Astrocyte (in vitro differentiated cells and primary cell): ENCODE results near the gene HDGFL3.

Source experiments
- EZH2 ChIP-seq: IDR thresholded peaks from 2 replicates; pipeline ENCODE4 v1.6.1; 2012; ENCODE audit warnings: mild to moderate bottlenecking, low read length, inconsistent platforms; ENCODE audit not compliant: insufficient read depth
- TF ChIP-seq, protein P1 (sequence below): IDR thresholded peaks from 2 replicates; pipeline ENCODE4 v1.5.1; 2011; ENCODE audit warnings: low read depth, mild to moderate bottlenecking, inconsistent platforms, low read length, moderate library complexity; ENCODE audit not compliant: insufficient read depth

DNA sequence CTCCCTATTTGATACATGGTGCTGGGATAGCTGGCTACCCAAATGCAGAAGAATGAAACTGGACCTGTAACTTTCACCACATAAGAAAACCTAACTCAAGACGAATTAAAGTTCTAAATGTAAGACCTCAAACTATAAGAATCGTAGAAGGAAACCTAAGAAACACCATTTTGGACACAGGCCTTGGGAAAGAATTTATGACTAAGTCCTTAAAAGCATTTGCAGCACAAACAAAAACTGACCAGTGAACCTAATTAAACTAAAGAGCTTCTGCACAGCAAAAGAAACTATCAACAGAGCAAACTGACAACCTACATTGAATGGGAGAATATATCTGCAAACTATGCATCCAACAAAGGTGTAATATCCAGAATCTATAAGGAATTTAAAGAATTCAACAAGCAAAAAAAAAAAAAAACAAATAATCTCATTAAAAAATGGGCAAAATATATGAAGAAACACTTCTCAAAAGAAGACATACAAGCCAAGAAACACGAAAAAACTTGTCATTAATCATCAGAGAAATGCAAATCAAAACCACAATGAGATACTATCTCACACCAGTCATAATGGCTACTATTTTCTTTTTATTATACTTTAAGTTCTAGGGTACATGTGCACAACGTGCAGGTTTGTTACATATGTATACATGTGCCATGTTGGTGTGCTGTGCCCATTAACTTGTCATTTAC is 37.0 kb downstream of the HDGFL3 start:
- TF ChIP-seq, protein P1, sequence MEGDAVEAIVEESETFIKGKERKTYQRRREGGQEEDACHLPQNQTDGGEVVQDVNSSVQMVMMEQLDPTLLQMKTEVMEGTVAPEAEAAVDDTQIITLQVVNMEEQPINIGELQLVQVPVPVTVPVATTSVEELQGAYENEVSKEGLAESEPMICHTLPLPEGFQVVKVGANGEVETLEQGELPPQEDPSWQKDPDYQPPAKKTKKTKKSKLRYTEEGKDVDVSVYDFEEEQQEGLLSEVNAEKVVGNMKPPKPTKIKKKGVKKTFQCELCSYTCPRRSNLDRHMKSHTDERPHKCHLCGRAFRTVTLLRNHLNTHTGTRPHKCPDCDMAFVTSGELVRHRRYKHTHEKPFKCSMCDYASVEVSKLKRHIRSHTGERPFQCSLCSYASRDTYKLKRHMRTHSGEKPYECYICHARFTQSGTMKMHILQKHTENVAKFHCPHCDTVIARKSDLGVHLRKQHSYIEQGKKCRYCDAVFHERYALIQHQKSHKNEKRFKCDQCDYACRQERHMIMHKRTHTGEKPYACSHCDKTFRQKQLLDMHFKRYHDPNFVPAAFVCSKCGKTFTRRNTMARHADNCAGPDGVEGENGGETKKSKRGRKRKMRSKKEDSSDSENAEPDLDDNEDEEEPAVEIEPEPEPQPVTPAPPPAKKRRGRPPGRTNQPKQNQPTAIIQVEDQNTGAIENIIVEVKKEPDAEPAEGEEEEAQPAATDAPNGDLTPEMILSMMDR, result no peak
- TF ChIP-seq EZH2, result no peak
